Measurements from ENCODE around the gene TFF3.

DNA sequence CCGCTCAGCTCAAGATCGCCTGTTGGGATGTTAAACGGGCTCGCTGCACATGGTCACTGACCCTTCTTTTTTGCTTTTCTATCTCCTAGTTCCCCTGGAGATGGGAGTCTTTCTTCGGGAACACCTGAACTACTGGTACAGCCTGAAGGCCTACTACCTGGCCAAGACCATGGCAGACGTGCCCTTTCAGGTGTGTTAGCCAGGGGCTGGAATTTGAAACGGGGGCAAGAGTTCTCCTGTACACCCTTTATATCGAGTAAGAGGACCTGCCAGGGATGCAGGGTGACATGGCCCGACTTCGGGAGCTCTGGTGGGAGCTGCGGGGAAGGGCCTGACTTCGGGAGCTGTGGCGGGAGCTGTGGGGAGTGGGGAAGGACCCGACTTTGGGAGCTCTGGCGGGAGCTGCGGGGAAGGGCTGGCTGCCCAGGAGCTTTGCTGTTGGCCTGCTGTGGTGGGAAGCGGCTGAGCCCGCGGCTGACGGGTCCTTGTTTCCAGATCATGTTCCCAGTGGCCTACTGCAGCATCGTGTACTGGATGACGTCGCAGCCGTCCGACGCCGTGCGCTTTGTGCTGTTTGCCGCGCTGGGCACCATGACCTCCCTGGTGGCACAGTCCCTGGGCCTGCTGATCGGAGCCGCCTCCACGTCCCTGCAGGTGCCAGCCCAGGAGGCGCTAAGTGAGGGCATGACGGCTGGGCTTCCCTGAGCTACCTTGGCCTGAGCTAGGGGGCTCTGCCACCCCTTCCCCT, 24.0 kb downstream of the TFF3 start:
- TF ChIP-seq, protein P1, sequence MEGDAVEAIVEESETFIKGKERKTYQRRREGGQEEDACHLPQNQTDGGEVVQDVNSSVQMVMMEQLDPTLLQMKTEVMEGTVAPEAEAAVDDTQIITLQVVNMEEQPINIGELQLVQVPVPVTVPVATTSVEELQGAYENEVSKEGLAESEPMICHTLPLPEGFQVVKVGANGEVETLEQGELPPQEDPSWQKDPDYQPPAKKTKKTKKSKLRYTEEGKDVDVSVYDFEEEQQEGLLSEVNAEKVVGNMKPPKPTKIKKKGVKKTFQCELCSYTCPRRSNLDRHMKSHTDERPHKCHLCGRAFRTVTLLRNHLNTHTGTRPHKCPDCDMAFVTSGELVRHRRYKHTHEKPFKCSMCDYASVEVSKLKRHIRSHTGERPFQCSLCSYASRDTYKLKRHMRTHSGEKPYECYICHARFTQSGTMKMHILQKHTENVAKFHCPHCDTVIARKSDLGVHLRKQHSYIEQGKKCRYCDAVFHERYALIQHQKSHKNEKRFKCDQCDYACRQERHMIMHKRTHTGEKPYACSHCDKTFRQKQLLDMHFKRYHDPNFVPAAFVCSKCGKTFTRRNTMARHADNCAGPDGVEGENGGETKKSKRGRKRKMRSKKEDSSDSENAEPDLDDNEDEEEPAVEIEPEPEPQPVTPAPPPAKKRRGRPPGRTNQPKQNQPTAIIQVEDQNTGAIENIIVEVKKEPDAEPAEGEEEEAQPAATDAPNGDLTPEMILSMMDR (IDR thresholded peaks at IDR 0.05; ENCODE audit: low read depth, low read length), result no peak
- TF ChIP-seq POLR2A (IDR thresholded peaks at IDR 0.05; ENCODE audit: extremely low read depth, insufficient read length) (no peak), MYC (IDR thresholded peaks at IDR 0.05; ENCODE audit: low read depth, low read length) (no peak)
- TF ChIP-seq, protein P2, sequence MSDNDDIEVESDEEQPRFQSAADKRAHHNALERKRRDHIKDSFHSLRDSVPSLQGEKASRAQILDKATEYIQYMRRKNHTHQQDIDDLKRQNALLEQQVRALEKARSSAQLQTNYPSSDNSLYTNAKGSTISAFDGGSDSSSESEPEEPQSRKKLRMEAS (IDR thresholded peaks at IDR 0.05; ENCODE audit: low read depth, low read length), result no peak
